ENCODE results near the gene DOCK11.

- no peak for TF ChIP-seq POLR2A (IDR thresholded peaks at IDR 0.05)
- TF ChIP-seq CTCF (IDR thresholded peaks at IDR 0.05) = no peak
Observed at GRCh38 chrX:118632862-118633261, 137.2 kb downstream of the DOCK11 start.
